GM12875 (cell line): ENCODE results near the gene ATP6V1A.
A peak's percentile ranks its signal among the peaks of the same experiment; 100 is the strongest.

Experiments used
- H3K4me3 ChIP-seq: one replicate; pipeline ENCODE4 v1.5.1; 2011; ENCODE audit warnings: low read depth, low read length, control low read depth
- CTCF ChIP-seq: IDR thresholded peaks from 2 replicates; pipeline ENCODE4 v1.5.1; 2011; ENCODE audit warnings: low read depth, mild to moderate bottlenecking, control low read depth, inconsistent platforms, low read length, moderate library complexity, borderline replicate concordance; ENCODE audit not compliant: insufficient read depth

ATP6V1A gene

DNA sequence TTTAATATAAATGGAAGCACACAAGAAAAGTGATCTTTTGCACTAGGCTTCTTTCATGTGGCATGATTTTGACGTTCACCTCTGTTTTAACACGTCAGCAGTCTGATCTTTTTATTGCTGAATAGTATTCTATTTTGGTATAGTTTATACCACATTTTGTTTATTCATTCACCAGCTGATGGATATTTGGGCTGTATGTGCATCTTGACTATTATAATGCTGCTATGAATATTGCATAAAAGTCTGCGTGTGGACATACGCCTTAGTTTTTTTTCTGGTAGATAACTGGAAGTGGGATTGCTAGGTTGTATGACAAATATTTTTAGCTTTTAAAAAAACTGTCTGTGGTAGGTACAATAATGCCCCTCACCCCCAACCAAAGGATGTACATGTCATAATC lies 15.1 kb upstream of the ATP6V1A start:
- H3K4me3 ChIP-seq, result no peak overlapping the region
- no peak for TF ChIP-seq CTCF

DNA sequence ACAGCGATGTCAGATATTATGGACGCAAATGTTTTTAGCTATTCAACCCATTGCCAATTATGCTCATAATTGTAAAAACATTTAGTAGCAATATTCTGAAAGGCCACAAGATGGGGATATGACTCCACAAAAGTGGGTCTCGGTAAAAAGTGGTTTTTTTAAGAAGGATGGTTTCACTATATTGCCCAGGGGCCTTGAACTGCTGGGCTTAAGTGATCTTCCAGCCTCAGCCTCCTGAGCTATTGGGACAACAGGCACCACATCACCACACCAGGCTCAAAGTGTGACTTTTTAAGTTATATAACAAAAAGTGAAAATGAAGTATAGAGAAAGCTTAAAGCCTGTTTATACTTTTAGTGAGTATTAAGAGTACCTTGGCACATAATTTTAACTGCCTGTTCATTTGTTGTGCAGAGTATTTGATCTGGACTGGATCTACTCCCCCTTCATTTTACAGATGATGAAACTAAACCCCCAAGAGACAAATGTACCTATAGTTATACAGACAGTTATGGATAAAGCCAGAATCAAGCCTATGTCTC lies 10.2 kb upstream of the ATP6V1A start:
- no peak overlapping the region for H3K4me3 ChIP-seq
- TF ChIP-seq CTCF, result peak; percentile 14; the same call in 1 of the 2 replicates

GRCh38 chr3:113741086-113741485 lies 5.7 kb upstream of the ATP6V1A start:
- TF ChIP-seq CTCF, result no peak
- H3K4me3 ChIP-seq, result no peak overlapping the region

DNA sequence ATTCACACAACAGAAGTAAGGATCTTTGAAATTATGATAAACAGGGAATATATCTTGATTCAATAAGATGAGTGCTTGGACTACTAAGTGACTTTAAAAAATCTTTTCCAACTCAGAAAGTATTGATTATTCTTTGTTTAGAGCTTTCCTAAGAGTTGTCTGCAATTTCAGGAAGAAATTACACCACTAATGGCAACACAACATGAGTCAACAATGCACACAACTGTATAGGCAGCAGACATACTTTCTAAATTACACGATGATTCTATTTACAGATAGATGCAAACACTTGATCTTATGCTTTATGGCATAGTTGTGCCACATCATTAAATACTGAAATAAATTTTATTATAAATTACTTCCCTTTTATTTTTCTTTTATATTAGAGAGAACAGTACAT lies 5.2 kb upstream of the ATP6V1A start:
- TF ChIP-seq CTCF, result no peak
- no peak overlapping the region for H3K4me3 ChIP-seq

DNA sequence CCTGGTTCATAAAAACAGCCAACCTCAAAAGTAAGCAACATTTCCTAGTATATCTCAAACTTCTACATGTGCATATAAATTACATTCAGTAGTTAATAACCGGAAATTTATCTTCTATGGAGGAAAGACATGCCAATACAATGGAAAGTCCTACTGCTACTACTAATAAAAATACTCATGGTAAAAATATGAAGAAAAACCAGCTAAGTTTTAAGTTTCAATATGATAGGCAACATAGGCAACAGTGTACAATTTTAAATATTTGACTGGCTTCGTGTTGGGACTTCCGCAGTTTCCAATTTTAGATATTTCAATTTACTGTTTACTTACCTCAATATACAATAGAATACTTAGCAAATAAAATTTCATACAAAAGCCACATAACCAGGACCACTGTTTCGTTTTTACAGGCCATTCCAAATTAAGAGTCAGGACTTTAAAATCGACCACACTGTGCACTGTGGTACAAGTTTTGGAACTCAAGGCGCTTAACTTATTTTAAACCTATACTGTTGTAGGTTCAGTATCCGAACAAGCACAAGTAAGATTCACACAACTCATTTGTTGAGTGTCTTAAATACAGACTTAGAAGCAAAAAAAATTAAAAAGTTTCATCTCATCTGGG lies 3.7 kb upstream of the ATP6V1A start:
- H3K4me3 ChIP-seq, result no peak overlapping the region
- TF ChIP-seq CTCF, result no peak

GRCh38 chr3:113744941-113745755 lies 1.7 kb upstream of the ATP6V1A start:
- TF ChIP-seq CTCF, result peak; percentile 66; the same call in 1 of the 2 replicates
- H3K4me3 ChIP-seq, result peak overlapping the region; percentile 96
